ENCODE results near the gene FXYD5. TPM values are rescaled to one million over a fixed set of nuclear protein-coding genes. Genes with fewer than 3 reads are reported as not detected.
A peak's percentile ranks its signal among the peaks of the same experiment; 100 is the strongest.

FXYD5 gene
- total and polyA plus RNA-seq, 4 donors: 2.2 to 22.0 (median 7.3) TPM

GRCh38 chr19:35112995-35113688, 41.4 kb upstream of the FXYD5 start:
- Histone ChIP-seq H3K27ac (ENCODE audit: low read depth in 1 of 2, low read length in 2 of 2) (no peak overlapping the region), H3K9me3 (ENCODE audit: control insufficient read depth in 4 of 4, low read length in 3 of 4) (no peaks in the 10 kb centered on the region), H3K4me3 (ENCODE audit: low read depth in 1 of 3, low read length in 3 of 3) (no peak overlapping the region), H3K27me3 (ENCODE audit: control insufficient read depth in 4 of 4, insufficient read depth in 4 of 4, low read length in 3 of 4) (no peaks in the 10 kb centered on the region), H3K9ac (ENCODE audit: low read depth in 1 of 2, low read length in 2 of 2) (no peak overlapping the region), H3K36me3 (ENCODE audit: control insufficient read depth in 4 of 4, insufficient read depth in 3 of 4, low read depth in 1 of 4, low read length in 3 of 4) (no peaks in the 10 kb centered on the region), H3K4me1 (ENCODE audit: control insufficient read depth in 4 of 4, insufficient read depth in 4 of 4, low read length in 3 of 4) (peaks cover 2 to 9% (median 5%) of the 10 kb centered on the region in 4 donors)
- DNase-seq (ENCODE audit: low spot score): no peak
- WGBS: 86% methylated on average over 15 of the region's 15 CpGs
- TF ChIP-seq REST (IDR thresholded peaks at IDR 0.05): no peak
- no peak for TF ChIP-seq GABPA (IDR thresholded peaks at IDR 0.05 in 1 of 2, conservative IDR thresholded peaks at IDR 0.05 in 1 of 2)
- TF ChIP-seq RAD21 (IDR thresholded peaks at IDR 0.05): no peak
- TF ChIP-seq HNF4G (IDR thresholded peaks at IDR 0.05): no peak
- no peak for TF ChIP-seq SP1 (IDR thresholded peaks at IDR 0.05)
- no peak for TF ChIP-seq YY1 (IDR thresholded peaks at IDR 0.05)
- TF ChIP-seq RXRA (IDR thresholded peaks at IDR 0.05): no peak

- no peak overlapping the region for H3K4me3 ChIP-seq (ENCODE audit: low read depth in 1 of 3, low read length in 3 of 3)
- no peak for TF ChIP-seq NR2F2 (IDR thresholded peaks at IDR 0.05)
- TF ChIP-seq EGR1 (IDR thresholded peaks at IDR 0.05; ENCODE audit: low read depth in 2 of 2): no peak
- no peak for TF ChIP-seq RXRA (IDR thresholded peaks at IDR 0.05)
- TF ChIP-seq HNF4G (IDR thresholded peaks at IDR 0.05): no peak
- TF ChIP-seq HNF4A (conservative IDR thresholded peaks at IDR 0.05): no peak
- no peak for TF ChIP-seq SP1 (IDR thresholded peaks at IDR 0.05)
- no peak for TF ChIP-seq ZBTB33 (IDR thresholded peaks at IDR 0.05)
- no peak for TF ChIP-seq ATF3 (IDR thresholded peaks at IDR 0.05)
- TF ChIP-seq RAD21 (IDR thresholded peaks at IDR 0.05): peak; percentile 78 to 85
- TF ChIP-seq CTCF (IDR thresholded peaks at IDR 0.05; ENCODE audit: low read depth, low read length, missing input control): peak; percentile 85
- H3K36me3 ChIP-seq (ENCODE audit: control insufficient read depth in 4 of 4, insufficient read depth in 3 of 4, low read depth in 1 of 4, low read length in 3 of 4): no peaks in the 10 kb centered on the region
- H3K9me3 ChIP-seq (ENCODE audit: control insufficient read depth in 4 of 4, low read length in 3 of 4): no peaks in the 10 kb centered on the region
- WGBS: 15% methylated on average over 23 of the region's 23 CpGs
- no peak overlapping the region for H3K9ac ChIP-seq (ENCODE audit: low read depth in 1 of 2, low read length in 2 of 2)
- peaks cover 2 to 13% (median 6%) of the 10 kb centered on the region in 4 donors for H3K4me1 ChIP-seq (ENCODE audit: control insufficient read depth in 4 of 4, insufficient read depth in 4 of 4, low read length in 3 of 4)
- DNase-seq (ENCODE audit: low spot score): peak; percentile 82
- no peaks in the 10 kb centered on the region for H3K27me3 ChIP-seq (ENCODE audit: control insufficient read depth in 4 of 4, insufficient read depth in 4 of 4, low read length in 3 of 4)
- no peak overlapping the region for H3K27ac ChIP-seq (ENCODE audit: low read depth in 1 of 2, low read length in 2 of 2)
Measured at GRCh38 chr19:35114353-35115176, 40.0 kb upstream of the FXYD5 start.

Measured in liver (tissue), 9 donors.